ENCODE measurements around the gene SLC6A19.

The SLC6A19 gene

DNA sequence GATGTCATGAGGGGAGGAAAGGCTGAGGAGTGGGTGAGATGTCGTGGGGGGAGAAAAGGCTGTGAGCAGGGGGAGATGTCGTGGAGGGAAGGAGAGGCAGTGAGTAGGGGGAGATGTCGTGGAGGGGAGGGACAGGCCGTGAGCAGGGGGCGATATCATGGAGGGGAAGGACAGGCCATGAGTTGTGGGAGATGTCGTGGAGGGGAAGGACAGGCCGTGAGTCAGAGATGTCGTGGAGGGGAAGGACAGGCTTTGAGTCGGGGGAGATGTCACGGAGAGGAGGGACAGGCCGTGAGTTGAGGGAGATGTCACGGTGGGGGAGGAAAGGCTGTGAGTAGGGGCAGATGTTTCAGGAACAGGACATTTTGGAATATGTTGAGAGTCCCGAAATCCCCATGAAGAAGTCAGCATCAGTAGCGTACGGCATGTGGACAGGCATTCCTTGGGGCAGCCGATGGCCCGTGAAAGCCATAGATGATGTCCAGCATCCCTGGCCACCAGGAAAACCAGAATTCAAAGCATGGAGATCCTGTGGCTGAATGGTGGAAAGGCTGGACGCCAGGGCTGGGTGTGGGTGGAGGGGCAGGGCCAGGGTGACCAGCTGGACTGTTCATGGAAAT is 8.3 kb upstream of the SLC6A19 start:
- Mint-ChIP-seq H3K4me1 (peaks cover 9% of the 10 kb centered on the region), H3K9me3 (no peaks in the 10 kb centered on the region), H3K36me3 (ENCODE audit: low read depth) (no peaks in the 10 kb centered on the region), H3K27ac (no peak overlapping the region), H3K4me3 (no peak overlapping the region), H3K27me3 (ENCODE audit: low read depth) (peaks cover 36% of the 10 kb centered on the region)
- TF ChIP-seq, protein P1, sequence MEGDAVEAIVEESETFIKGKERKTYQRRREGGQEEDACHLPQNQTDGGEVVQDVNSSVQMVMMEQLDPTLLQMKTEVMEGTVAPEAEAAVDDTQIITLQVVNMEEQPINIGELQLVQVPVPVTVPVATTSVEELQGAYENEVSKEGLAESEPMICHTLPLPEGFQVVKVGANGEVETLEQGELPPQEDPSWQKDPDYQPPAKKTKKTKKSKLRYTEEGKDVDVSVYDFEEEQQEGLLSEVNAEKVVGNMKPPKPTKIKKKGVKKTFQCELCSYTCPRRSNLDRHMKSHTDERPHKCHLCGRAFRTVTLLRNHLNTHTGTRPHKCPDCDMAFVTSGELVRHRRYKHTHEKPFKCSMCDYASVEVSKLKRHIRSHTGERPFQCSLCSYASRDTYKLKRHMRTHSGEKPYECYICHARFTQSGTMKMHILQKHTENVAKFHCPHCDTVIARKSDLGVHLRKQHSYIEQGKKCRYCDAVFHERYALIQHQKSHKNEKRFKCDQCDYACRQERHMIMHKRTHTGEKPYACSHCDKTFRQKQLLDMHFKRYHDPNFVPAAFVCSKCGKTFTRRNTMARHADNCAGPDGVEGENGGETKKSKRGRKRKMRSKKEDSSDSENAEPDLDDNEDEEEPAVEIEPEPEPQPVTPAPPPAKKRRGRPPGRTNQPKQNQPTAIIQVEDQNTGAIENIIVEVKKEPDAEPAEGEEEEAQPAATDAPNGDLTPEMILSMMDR (IDR thresholded peaks at IDR 0.05; ENCODE audit: unreplicated experiment in 3 of 3), result no peak

DNA sequence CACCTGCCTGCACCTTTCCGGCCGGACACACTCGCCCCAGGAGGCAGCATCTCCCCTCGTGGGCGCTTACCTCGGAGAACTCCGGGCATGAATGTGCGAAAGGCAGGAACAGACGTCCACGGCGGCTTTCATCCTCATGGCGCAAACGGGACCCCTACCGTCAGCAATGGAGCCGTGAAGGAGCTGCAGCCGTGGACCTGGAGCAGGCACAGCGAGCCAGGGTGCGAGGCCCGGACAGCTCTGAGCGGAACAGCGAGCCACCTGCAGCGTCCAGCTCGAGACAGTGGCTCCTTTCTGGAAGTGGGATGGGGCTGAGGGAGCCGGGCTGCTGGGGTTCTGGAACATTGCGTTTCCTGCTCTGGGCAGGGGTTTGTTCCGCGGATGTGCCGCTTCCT is 7.8 kb upstream of the SLC6A19 start:
- H3K4me1 Mint-ChIP-seq, result peaks cover 9% of the 10 kb centered on the region
- TF ChIP-seq, protein P1 (IDR thresholded peaks at IDR 0.05; ENCODE audit: unreplicated experiment in 3 of 3), result no peak
- H3K4me3 Mint-ChIP-seq, result no peak overlapping the region

DNA sequence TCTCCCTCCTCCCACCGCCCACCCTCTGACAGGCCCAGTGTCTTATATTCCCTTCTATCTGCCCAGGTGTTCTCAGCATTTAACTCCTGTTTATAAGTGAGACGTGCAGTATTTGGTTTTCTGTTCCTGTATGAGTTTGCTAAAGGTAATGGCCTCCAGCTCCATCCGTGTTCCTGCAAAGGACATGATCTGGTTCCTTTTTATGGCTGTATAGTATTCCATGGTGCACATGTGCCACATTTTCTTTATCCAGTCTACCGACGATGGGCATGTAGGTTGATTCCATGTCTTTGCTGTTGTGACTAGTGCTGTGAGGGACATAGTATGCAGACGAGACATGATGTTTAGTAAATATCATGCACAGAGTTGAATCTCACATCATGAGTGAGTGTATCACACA is 7.0 kb upstream of the SLC6A19 start:
- Mint-ChIP-seq H3K4me3 (no peak overlapping the region), H3K27ac (no peak overlapping the region), H3K4me1 (peaks cover 9% of the 10 kb centered on the region), H3K36me3 (ENCODE audit: low read depth) (no peaks in the 10 kb centered on the region), H3K9me3 (no peaks in the 10 kb centered on the region), H3K27me3 (ENCODE audit: low read depth) (peaks cover 29% of the 10 kb centered on the region)
- TF ChIP-seq, protein P1 (IDR thresholded peaks at IDR 0.05; ENCODE audit: unreplicated experiment in 3 of 3), result no peak

More for the DNA sequence above, 7.8 kb upstream of the SLC6A19 start:
- Mint-ChIP-seq H3K27ac (no peak overlapping the region), H3K27me3 (ENCODE audit: low read depth) (peaks cover 36% of the 10 kb centered on the region), H3K36me3 (ENCODE audit: low read depth) (no peaks in the 10 kb centered on the region), H3K9me3 (no peaks in the 10 kb centered on the region)

DNA sequence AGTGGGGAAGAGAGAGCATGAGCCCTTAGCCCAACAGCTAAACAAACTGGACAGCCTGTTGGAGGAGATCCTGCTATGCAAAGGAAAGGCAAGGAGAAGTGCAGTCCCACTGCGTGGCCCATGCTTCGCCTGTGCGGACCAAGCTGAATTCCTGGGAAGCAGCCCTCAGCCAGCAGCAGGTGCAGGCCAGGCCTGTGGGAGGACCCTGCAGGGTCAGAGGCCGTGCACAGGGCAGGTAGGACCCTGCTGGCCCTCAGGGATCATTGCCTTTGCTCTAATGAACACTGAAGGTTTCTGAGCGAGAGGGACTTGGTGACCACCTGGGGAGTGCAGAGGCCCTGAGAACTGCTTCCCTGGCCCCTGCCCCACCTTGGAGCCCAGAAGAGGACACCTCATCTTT is 6.0 kb upstream of the SLC6A19 start:
- H3K9me3 Mint-ChIP-seq, result no peaks in the 10 kb centered on the region
- no peak overlapping the region for H3K27ac Mint-ChIP-seq
- H3K36me3 Mint-ChIP-seq (ENCODE audit: low read depth), result no peaks in the 10 kb centered on the region
- H3K27me3 Mint-ChIP-seq (ENCODE audit: low read depth), result peaks cover 24% of the 10 kb centered on the region
- peaks cover 6% of the 10 kb centered on the region for H3K4me1 Mint-ChIP-seq
- TF ChIP-seq, protein P1 (IDR thresholded peaks at IDR 0.05; ENCODE audit: unreplicated experiment in 3 of 3), result no peak
- H3K4me3 Mint-ChIP-seq, result no peak overlapping the region

DNA sequence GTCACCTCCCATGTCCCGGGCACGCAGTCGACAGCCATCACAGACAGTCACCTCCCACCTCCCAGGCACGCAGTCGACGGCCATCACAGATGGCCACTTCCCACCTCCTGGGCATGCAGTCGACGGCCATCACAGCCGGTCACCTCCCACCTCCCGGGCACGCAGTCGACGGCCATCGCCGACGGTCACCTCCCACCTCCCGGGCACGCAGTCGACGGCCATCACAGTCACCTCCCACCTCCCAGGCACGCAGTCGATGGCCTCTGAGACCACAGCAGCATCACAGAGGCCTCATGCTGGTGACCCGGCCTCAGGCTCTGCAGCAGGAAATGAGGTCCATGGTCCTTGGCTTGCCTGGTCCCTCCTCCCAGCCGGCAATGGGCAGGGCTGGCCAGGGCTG is 5.5 kb upstream of the SLC6A19 start:
- peaks cover 24% of the 10 kb centered on the region for H3K27me3 Mint-ChIP-seq (ENCODE audit: low read depth)
- TF ChIP-seq, protein P1 (IDR thresholded peaks at IDR 0.05; ENCODE audit: unreplicated experiment in 3 of 3), result no peak
- H3K4me3 Mint-ChIP-seq, result no peak overlapping the region
- H3K27ac Mint-ChIP-seq, result no peak overlapping the region
- H3K9me3 Mint-ChIP-seq, result no peaks in the 10 kb centered on the region
- H3K4me1 Mint-ChIP-seq, result peaks cover 1% of the 10 kb centered on the region
- no peaks in the 10 kb centered on the region for H3K36me3 Mint-ChIP-seq (ENCODE audit: low read depth)

DNA sequence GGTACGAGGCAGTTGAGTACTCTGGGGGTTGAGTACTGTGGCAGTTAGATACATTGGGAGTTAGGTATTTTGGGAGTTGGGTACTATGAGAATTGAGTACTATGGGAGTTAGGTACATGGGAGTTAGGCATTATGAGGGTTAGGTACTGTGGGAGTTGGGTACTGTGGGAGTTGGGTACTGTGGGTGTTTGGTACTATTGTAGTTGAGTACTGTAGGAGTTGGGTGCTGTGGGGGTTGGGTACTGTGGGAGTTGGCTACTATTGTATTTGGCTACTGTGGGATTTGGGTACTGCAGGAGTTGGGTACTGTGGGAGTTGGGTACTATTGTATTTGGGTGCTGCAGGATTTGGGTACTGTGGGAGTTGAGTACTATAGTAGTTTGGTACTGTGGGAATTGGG is 4.8 kb upstream of the SLC6A19 start:
- peaks cover 24% of the 10 kb centered on the region for H3K27me3 Mint-ChIP-seq (ENCODE audit: low read depth)
- no peak overlapping the region for H3K4me3 Mint-ChIP-seq
- TF ChIP-seq, protein P1 (IDR thresholded peaks at IDR 0.05; ENCODE audit: unreplicated experiment in 3 of 3), result no peak
- H3K9me3 Mint-ChIP-seq, result no peaks in the 10 kb centered on the region
- no peaks in the 10 kb centered on the region for H3K36me3 Mint-ChIP-seq (ENCODE audit: low read depth)
- H3K4me1 Mint-ChIP-seq, result no peaks in the 10 kb centered on the region
- no peak overlapping the region for H3K27ac Mint-ChIP-seq

Measured in nephron (organoid).